ENCODE data around the gene EIF4E1B. TPM values are rescaled to one million over a fixed set of nuclear protein-coding genes. Genes with fewer than 3 reads are reported as not detected.

The EIF4E1B gene
- total RNA-seq, 4 donors from 2014 or later = not detected

DNA sequence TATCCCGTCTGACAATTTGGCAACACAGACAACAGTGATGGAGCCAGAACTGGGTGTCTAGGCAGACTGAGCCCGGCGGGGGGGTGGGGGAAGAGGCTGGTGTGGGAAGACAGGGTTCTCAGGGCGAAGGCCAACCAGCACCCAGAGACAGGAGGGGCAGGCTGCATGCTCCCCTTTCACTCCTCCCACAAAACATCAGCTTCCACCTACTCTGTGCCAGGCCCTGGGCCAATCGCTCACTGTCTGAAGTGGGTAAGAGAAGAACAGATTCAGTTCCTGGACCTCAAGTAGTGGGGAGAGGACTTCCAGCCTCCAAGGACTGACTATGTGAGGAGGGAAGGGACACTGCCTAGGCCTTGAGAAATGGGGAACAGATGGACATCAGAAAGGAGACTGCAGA is 2.9 kb upstream of the EIF4E1B start:
- TF ChIP-seq, protein P1, sequence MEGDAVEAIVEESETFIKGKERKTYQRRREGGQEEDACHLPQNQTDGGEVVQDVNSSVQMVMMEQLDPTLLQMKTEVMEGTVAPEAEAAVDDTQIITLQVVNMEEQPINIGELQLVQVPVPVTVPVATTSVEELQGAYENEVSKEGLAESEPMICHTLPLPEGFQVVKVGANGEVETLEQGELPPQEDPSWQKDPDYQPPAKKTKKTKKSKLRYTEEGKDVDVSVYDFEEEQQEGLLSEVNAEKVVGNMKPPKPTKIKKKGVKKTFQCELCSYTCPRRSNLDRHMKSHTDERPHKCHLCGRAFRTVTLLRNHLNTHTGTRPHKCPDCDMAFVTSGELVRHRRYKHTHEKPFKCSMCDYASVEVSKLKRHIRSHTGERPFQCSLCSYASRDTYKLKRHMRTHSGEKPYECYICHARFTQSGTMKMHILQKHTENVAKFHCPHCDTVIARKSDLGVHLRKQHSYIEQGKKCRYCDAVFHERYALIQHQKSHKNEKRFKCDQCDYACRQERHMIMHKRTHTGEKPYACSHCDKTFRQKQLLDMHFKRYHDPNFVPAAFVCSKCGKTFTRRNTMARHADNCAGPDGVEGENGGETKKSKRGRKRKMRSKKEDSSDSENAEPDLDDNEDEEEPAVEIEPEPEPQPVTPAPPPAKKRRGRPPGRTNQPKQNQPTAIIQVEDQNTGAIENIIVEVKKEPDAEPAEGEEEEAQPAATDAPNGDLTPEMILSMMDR (IDR thresholded peaks at IDR 0.05) = no peak
- Histone ChIP-seq H3K4me1 (peaks cover 3 to 15% of the 10 kb centered on the region in 2 donors), H3K36me3 (no peaks in the 10 kb centered on the region), H3K9me3 (no peaks in the 10 kb centered on the region), H3K27ac (no peak overlapping the region), H3K27me3 (peaks cover 22% of the 10 kb centered on the region), H3K4me3 (replicated peaks in 1 of 3) (no peak overlapping the region)
- DNase-seq = no peak
- WGBS, 2 donors = 65 to 71% methylated on average over 5 of the region's 5 CpGs
- intact Hi-C loops (cut with DNase I) = no loop called here

DNA sequence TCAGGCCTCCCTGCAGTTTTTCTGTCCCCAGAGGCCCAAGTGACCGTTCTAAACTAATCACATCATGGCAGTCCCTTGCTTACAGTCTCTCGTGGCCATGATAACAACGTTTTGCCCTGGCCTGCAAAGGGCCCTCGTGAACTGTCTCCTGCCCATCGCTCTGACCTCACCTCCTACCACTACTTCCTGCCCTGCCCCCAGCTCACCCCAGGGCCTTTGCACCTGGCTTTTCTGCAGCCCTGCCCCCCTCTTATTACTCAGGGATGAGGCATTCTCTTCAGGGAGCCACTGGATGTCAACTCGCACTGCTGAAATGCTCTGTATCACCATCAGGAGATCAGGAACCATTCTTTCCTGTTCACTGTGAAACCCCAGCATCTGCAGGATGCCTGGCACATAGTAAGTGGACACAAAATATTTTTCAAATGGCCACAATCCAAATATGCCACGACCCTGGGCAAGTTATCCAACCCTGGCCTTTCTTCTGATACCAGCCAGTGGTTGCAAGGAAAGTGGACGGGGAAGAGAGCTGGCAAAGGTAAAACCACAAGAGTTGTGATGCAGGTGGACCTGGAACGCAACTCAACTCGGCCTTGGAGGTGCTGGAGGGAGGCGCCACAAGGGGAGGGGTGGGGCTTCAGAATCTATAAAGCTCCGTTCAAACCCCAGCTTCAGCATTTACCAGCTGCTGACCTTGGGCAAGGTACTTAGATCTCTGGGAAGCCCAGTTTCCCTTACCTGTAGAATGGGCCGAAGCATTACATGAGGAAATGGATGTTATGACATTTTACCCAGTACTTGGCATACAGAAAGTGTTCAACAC is 1.9 kb upstream of the EIF4E1B start:
- Histone ChIP-seq H3K27ac (no peak overlapping the region), H3K27me3 (peaks cover 22% of the 10 kb centered on the region)
- 58 to 59% methylated on average over 13 of the region's 13 CpGs for WGBS, 2 donors

DNA sequence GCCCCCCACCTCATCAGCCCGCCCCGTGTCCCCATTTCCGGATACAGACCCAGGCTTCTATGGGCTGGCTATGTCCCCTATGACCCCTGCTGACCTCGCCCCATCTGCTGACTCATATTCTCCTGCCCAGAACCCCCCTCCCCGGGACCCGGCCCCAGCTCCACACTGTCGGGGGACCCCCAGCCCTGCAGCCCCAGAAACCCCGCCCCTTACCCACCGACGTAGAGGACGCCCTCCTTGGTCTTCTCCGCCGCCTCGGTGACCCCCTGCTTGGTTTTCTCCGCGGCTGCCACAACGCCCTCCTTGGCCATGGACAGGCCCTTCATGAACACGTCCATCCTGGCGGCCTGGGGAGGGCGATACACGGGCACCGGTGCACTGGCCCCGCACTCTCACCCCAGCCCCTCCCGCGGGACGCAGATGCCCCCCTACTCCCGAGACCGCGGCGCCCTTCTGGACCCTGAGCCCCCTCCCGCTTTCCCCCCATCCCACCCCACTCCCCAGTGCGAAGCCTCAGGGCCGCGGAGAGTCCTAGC is 1.1 kb upstream of the EIF4E1B start:
- peaks cover 22% of the 10 kb centered on the region for H3K27me3 ChIP-seq
- 10% methylated on average over 23 of the region's 34 CpGs for WGBS, 2 donors

More for the DNA sequence above, 1.9 kb upstream of the EIF4E1B start:
- no peak overlapping the region for H3K4me3 ChIP-seq (replicated peaks in 1 of 3)
- TF ChIP-seq POLR2A (IDR thresholded peaks at IDR 0.05) = no peak
- TF ChIP-seq, protein P1 (IDR thresholded peaks at IDR 0.05) = no peak
- DNase-seq = no peak
- no peaks in the 10 kb centered on the region for H3K9me3 ChIP-seq
- no peaks in the 10 kb centered on the region for H3K36me3 ChIP-seq
- H3K4me1 ChIP-seq = peaks cover 3 to 15% of the 10 kb centered on the region in 2 donors
- intact Hi-C loops (cut with DNase I) = no loop called here

DNA sequence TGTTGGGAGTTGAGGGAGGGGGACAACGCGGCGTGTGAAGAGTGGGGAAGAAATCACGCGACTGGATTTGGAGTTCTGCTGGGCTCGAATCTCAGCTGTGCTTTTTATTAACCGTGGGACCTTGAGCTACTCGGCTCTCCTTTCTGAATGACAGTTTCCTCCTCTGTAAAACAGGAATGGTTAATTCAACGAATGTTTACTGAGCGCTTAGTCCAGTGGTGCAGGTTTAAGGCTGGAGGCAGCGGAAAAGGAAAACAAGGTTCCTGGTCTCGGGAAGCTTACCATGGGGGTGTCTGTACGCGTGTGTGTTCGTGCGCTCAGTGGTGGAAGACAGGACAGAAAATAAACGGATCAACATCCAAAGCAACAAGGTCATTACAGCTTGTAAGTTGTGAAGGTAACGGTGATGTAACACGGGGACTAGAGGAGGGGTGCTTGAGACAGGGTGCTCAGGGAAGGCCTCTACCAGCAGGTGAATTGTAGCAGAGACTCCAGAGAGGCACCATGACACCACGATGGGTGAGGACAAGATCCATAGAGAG is 277 bp downstream of the EIF4E1B start:
- intact Hi-C loops (cut with DNase I) = no loop called here

More for the DNA sequence above, 1.1 kb upstream of the EIF4E1B start:
- Histone ChIP-seq H3K27ac (no peak overlapping the region), H3K36me3 (no peaks in the 10 kb centered on the region), H3K4me3 (replicated peaks in 1 of 3) (no peak overlapping the region), H3K9me3 (no peaks in the 10 kb centered on the region), H3K4me1 (peaks cover 3 to 15% of the 10 kb centered on the region in 2 donors)
- intact Hi-C loops (cut with DNase I) = no loop called here
- no peak for DNase-seq
- TF ChIP-seq POLR2A (IDR thresholded peaks at IDR 0.05) = no peak
- TF ChIP-seq, protein P1 (IDR thresholded peaks at IDR 0.05) = no peak

More for the DNA sequence above, 277 bp downstream of the EIF4E1B start:
- Histone ChIP-seq H3K36me3 (no peaks in the 10 kb centered on the region), H3K27me3 (peaks cover 22% of the 10 kb centered on the region), H3K27ac (no peak overlapping the region), H3K9me3 (no peaks in the 10 kb centered on the region), H3K4me3 (replicated peaks in 1 of 3) (no peak overlapping the region), H3K4me1 (peaks cover 3 to 15% of the 10 kb centered on the region in 2 donors)
- no peak for DNase-seq
- WGBS, 2 donors = 8 to 10% methylated on average over 20 of the region's 20 CpGs
- TF ChIP-seq, protein P1 (IDR thresholded peaks at IDR 0.05) = no peak
- no peak for TF ChIP-seq POLR2A (IDR thresholded peaks at IDR 0.05)

All from thyroid gland (tissue), 4 donors.